Calu3 (cell line): Measurements from ENCODE around the gene PRUNE2. TPM values are rescaled to one million over a fixed set of nuclear protein-coding genes. Genes with fewer than 3 reads are reported as not detected.

Experiments used
- BruUV-seq: library from RNA; stranded (reverse); fragments of 400-500 nt; replicated peaks from 2 replicates; lab custom pipeline; 2021; lab: Mats Ljungman, UMichigan
- CTCF ChIA-PET: fragments of 300-600 bp; sonication (Branson Sonifier 250); formaldehyde crosslinking; loops from one replicate; lab custom pipeline; 2022; ENCODE audit warnings: antibody characterized with exemption; lab: Charles Lee
- DNase-seq: peaks from one replicate; pipeline ENCODE4 v3.0.0; 2022
- H3K27ac Mint-ChIP-seq: one replicate; pipeline ENCODE4 v1.8.0; 2022; ENCODE audit warnings: mixed read lengths; ENCODE audit not compliant: unreplicated experiment
- H3K27me3 Mint-ChIP-seq: one replicate; pipeline ENCODE4 v1.8.0; 2022; ENCODE audit warnings: mixed read lengths; ENCODE audit not compliant: unreplicated experiment
- H3K36me3 Mint-ChIP-seq: one replicate; pipeline ENCODE4 v1.8.0; 2022; ENCODE audit warnings: mild to moderate bottlenecking, moderate library complexity, mixed read lengths; ENCODE audit not compliant: insufficient read depth, unreplicated experiment
- H3K4me1 Mint-ChIP-seq: one replicate; pipeline ENCODE4 v1.8.0; 2022; ENCODE audit warnings: mild to moderate bottlenecking, low read depth, mixed read lengths; ENCODE audit not compliant: unreplicated experiment
- H3K4me3 Mint-ChIP-seq: one replicate; pipeline ENCODE4 v1.8.0; 2022; ENCODE audit warnings: mild to moderate bottlenecking, low read depth, moderate library complexity, mixed read lengths; ENCODE audit not compliant: unreplicated experiment
- H3K9me3 Mint-ChIP-seq: one replicate; pipeline ENCODE4 v1.8.0; 2022; ENCODE audit warnings: low read depth, mixed read lengths; ENCODE audit not compliant: unreplicated experiment
- intact Hi-C: fragments of 100-400 bp; cut with micrococcal nuclease; formaldehyde crosslinking; loops from one replicate; pipeline ENCODE4 v1.10.0; 2022; ENCODE audit not compliant: unreplicated experiment
- total RNA-seq: library from RNA; stranded (reverse); gene quantifications from 2 replicates; pipeline ENCODE4 v1.2.3, GENCODE V29; 2022
- TF ChIP-seq, protein P1 (sequence below): fragments of 200-600 bp; IDR thresholded peaks from one replicate; pipeline ENCODE4 v1.8.0; 2022; ENCODE audit warnings: antibody characterized with exemption; ENCODE audit not compliant: unreplicated experiment

Gene PRUNE2
- total RNA-seq, 1 experiment from 2014 or later = 0.07 TPM

- TF ChIP-seq, protein P1, sequence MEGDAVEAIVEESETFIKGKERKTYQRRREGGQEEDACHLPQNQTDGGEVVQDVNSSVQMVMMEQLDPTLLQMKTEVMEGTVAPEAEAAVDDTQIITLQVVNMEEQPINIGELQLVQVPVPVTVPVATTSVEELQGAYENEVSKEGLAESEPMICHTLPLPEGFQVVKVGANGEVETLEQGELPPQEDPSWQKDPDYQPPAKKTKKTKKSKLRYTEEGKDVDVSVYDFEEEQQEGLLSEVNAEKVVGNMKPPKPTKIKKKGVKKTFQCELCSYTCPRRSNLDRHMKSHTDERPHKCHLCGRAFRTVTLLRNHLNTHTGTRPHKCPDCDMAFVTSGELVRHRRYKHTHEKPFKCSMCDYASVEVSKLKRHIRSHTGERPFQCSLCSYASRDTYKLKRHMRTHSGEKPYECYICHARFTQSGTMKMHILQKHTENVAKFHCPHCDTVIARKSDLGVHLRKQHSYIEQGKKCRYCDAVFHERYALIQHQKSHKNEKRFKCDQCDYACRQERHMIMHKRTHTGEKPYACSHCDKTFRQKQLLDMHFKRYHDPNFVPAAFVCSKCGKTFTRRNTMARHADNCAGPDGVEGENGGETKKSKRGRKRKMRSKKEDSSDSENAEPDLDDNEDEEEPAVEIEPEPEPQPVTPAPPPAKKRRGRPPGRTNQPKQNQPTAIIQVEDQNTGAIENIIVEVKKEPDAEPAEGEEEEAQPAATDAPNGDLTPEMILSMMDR = no peak
- H3K36me3 Mint-ChIP-seq = no peaks in the 10 kb centered on the region
- H3K27me3 Mint-ChIP-seq = peaks cover 17% of the 10 kb centered on the region
- CTCF ChIA-PET = no interaction called here
- no peaks in the 10 kb centered on the region for H3K9me3 Mint-ChIP-seq
- peaks cover 12% of the 10 kb centered on the region for H3K4me1 Mint-ChIP-seq
- no peak overlapping the region for H3K4me3 Mint-ChIP-seq
- intact Hi-C loops = no loop called here
- no peak for DNase-seq
- BruUV-seq = no TSS peak
- no peak overlapping the region for H3K27ac Mint-ChIP-seq
Observed at GRCh38 chr9:76585487-76586389, 320.2 kb downstream of the PRUNE2 start.

GRCh38 chr9:76583256-76583655 lies 322.7 kb downstream of the PRUNE2 start:
- Mint-ChIP-seq H3K4me3 (no peak overlapping the region), H3K27me3 (peaks cover 10% of the 10 kb centered on the region), H3K27ac (no peak overlapping the region), H3K4me1 (peaks cover 12% of the 10 kb centered on the region), H3K36me3 (no peaks in the 10 kb centered on the region), H3K9me3 (no peaks in the 10 kb centered on the region)
- intact Hi-C loops = no loop called here
- no TSS peak for BruUV-seq
- no peak for DNase-seq
- CTCF ChIA-PET = no interaction called here
- TF ChIP-seq, protein P1 = no peak

GRCh38 chr9:76581731-76582130 lies 324.2 kb downstream of the PRUNE2 start:
- H3K27ac Mint-ChIP-seq = no peak overlapping the region
- no peak overlapping the region for H3K4me3 Mint-ChIP-seq
- H3K36me3 Mint-ChIP-seq = no peaks in the 10 kb centered on the region
- CTCF ChIA-PET = no interaction called here
- intact Hi-C loops = no loop called here
- peaks cover 10% of the 10 kb centered on the region for H3K27me3 Mint-ChIP-seq
- H3K9me3 Mint-ChIP-seq = no peaks in the 10 kb centered on the region
- TF ChIP-seq, protein P1 = no peak
- no peak for DNase-seq
- H3K4me1 Mint-ChIP-seq = peaks cover 8% of the 10 kb centered on the region
- no TSS peak for BruUV-seq

DNA sequence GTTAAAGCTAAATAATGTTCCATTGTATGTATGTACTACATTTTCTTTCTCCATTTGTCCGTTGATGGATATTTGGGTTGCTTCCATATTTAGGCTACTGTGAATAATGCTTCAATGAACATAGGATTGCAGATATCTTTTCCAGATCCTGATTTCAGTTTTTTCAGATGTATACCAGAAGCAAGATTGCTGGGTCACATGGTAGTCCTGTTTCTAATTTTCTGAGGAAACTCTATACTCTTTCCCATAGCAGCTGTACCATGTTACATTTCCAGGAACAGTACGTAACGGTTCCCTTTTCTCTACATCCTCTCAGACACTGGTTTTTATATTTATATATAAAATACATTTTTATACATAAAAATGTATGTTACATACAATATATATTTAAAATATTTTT lies 325.1 kb downstream of the PRUNE2 start:
- peaks cover 10% of the 10 kb centered on the region for H3K27me3 Mint-ChIP-seq
- TF ChIP-seq, protein P1 = no peak
- H3K27ac Mint-ChIP-seq = no peak overlapping the region
- CTCF ChIA-PET = no interaction called here
- H3K4me3 Mint-ChIP-seq = no peak overlapping the region
- no peaks in the 10 kb centered on the region for H3K9me3 Mint-ChIP-seq
- no peaks in the 10 kb centered on the region for H3K36me3 Mint-ChIP-seq
- BruUV-seq = no TSS peak
- H3K4me1 Mint-ChIP-seq = no peaks in the 10 kb centered on the region
- intact Hi-C loops = no loop called here
- no peak for DNase-seq
